GM18907 (cell line): ENCODE data around the gene DMRTC2.

Source experiments
- ATAC-seq: cut with Tn5 transposase; IDR thresholded peaks from one replicate; pipeline ENCODE4 v1.9.1; 2021; ENCODE audit warnings: mild to moderate bottlenecking, moderate library complexity; ENCODE audit not compliant: unreplicated experiment

Gene DMRTC2

GRCh38 chr19:41845001-41845050 lies at the start of gene DMRTC2:
TSS of gene DMRTC2 (plus strand) at chr19:41845042. CDS start at chr19:41847429, 2,387 bp downstream.
- no peak for ATAC-seq

- ATAC-seq = no peak
Observed at GRCh38 chr19:41796362-41796761, 48.5 kb upstream of the DMRTC2 start, which contains the start of gene CEACAM3. TSS of gene CEACAM3 (plus strand) at chr19:41796587. CDS start at chr19:41796678, 91 bp downstream.

GRCh38 chr19:41796901-41797300 lies 47.9 kb upstream of the DMRTC2 start:
- no peak for ATAC-seq

- ATAC-seq = no peak
Observed at GRCh38 chr19:41799444-41800000, 45.3 kb upstream of the DMRTC2 start.

GRCh38 chr19:41801031-41801430 lies 43.8 kb upstream of the DMRTC2 start:
- ATAC-seq = no peak

GRCh38 chr19:41801792-41802211 lies 43.0 kb upstream of the DMRTC2 start:
- ATAC-seq = no peak

GRCh38 chr19:41802770-41803169 lies 42.1 kb upstream of the DMRTC2 start:
- ATAC-seq = no peak

GRCh38 chr19:41804336-41804735 lies 40.5 kb upstream of the DMRTC2 start:
- no peak for ATAC-seq

GRCh38 chr19:41807176-41807575 lies 37.7 kb upstream of the DMRTC2 start:
- ATAC-seq = no peak

GRCh38 chr19:41808663-41809566 lies 35.9 kb upstream of the DMRTC2 start:
- ATAC-seq = no peak

GRCh38 chr19:41810301-41810700 lies 34.5 kb upstream of the DMRTC2 start:
- no peak for ATAC-seq

- ATAC-seq = no peak
Observed at GRCh38 chr19:41811036-41811435, 33.8 kb upstream of the DMRTC2 start.

GRCh38 chr19:41811981-41812380 lies 32.9 kb upstream of the DMRTC2 start:
- ATAC-seq = no peak

GRCh38 chr19:41813911-41814310 lies 30.9 kb upstream of the DMRTC2 start:
- ATAC-seq = no peak

GRCh38 chr19:41815301-41815700 lies 29.5 kb upstream of the DMRTC2 start:
- ATAC-seq = no peak

- ATAC-seq = no peak
Observed at GRCh38 chr19:41816761-41817160, 28.1 kb upstream of the DMRTC2 start.

GRCh38 chr19:41821003-41821735 lies 23.7 kb upstream of the DMRTC2 start:
- ATAC-seq = no peak

GRCh38 chr19:41837981-41838708 lies 6.7 kb upstream of the DMRTC2 start:
- no peak for ATAC-seq

- ATAC-seq = no peak
Observed at GRCh38 chr19:41839211-41839610, 5.6 kb upstream of the DMRTC2 start.

GRCh38 chr19:41843371-41843770 lies 1.5 kb upstream of the DMRTC2 start:
- no peak for ATAC-seq

GRCh38 chr19:41844601-41845000 lies 241 bp upstream of the DMRTC2 start, which contains the start of gene LYPD4:
TSS of gene LYPD4 (minus strand) at chr19:41844683. CDS start at chr19:41839285, 5,398 bp downstream.
- no peak for ATAC-seq
